ENCODE results near the gene TXNRD2. TPM values are rescaled to one million over a fixed set of nuclear protein-coding genes. Genes with fewer than 3 reads are reported as not detected.

TXNRD2 gene
- total and polyA plus RNA-seq, 10 of the 15 experiments (the other 5 are each of a cell fraction or from before 2014, with no cell fraction given), result 1.6 to 26.0 (median 13.9) TPM

- ChIA-PET SMC1A (ENCODE audit: uncharacterized antibody, unreplicated experiment) (no interaction called here), POLR2A (interaction anchor here (0.6 to 1.0 kb wide), 2 partner anchors 56 to 63 kb away, joined by 4 read pairs; no protein-coding TSS in a partner anchor), CTCF (interaction anchor here (0.7 to 1.0 kb wide), 3 partner anchors 10 to 258 kb away, joined by 4 read pairs; no protein-coding TSS in a partner anchor), RAD21 (ENCODE audit: unreplicated experiment) (interaction anchor here (0.6 kb wide), 1 partner anchor 11 kb away, joined by 3 read pairs; no protein-coding TSS in a partner anchor)
- no peaks in the 10 kb centered on the region for H4K20me1 ChIP-seq (ENCODE audit: control insufficient read depth, insufficient read depth)
- no peak overlapping the region for H3K4me2 ChIP-seq (ENCODE audit: control insufficient read depth, insufficient read depth)
- no peaks in the 10 kb centered on the region for H3K27me3 ChIP-seq (replicated peaks in 1 of 2; ENCODE audit: control insufficient read depth in 2 of 2, insufficient read depth in 2 of 2, low read length in 1 of 2)
- H3K36me3 ChIP-seq (ENCODE audit: control insufficient read depth in 2 of 2, insufficient read depth in 2 of 2, low read length in 1 of 2), result peaks cover 0 to 3% of the 10 kb centered on the region in 2 experiments; a peak in 2 of 4 replicates
- H3K9ac ChIP-seq (ENCODE audit: control insufficient read depth, insufficient read depth, low read length), result no peak overlapping the region
- no peak overlapping the region for H3K4me3 ChIP-seq
- H3K4me1 ChIP-seq (ENCODE audit: control insufficient read depth, insufficient read depth, low read length), result no peaks in the 10 kb centered on the region; the same call in 1 of the 2 replicates
- no peaks in the 10 kb centered on the region for H3K79me2 ChIP-seq (ENCODE audit: control insufficient read depth, insufficient read depth, low read length)
- WGBS (ENCODE audit: insufficient coverage, insufficient replicate concordance, low lambda C conversion rate, missing lambda C conversion rate), result 82% methylated on average over 19 of the region's 19 CpGs
- BruUV-seq (replicated peaks), result no TSS peak
- H2AFZ ChIP-seq (ENCODE audit: control insufficient read depth, low read depth, low read length), result no peak overlapping the region
- DNase-seq (ENCODE audit: low read depth, low spot score), result no peak
- in situ Hi-C loops (cut with MboI) (no loop called here), intact Hi-C loops (cut with micrococcal nuclease; ENCODE audit: unreplicated experiment) (no loop called here)
- no peak for ATAC-seq
- no peaks in the 10 kb centered on the region for H3K9me3 ChIP-seq (replicated peaks; ENCODE audit: control insufficient read depth, insufficient read depth, low read length)
- FAIRE-seq, result no peak
- no peak overlapping the region for H3K27ac ChIP-seq (ENCODE audit: control insufficient read depth, insufficient read depth)
- TF ChIP-seq SIN3A (IDR thresholded peaks at IDR 0.05; ENCODE audit: low read depth, low read length) (no peak), JUNB (IDR thresholded peaks at IDR 0.05) (no peak), GABPA (IDR thresholded peaks at IDR 0.05; ENCODE audit: low read depth) (no peak), ASH2L (IDR thresholded peaks at IDR 0.05; ENCODE audit: borderline replicate concordance, low read depth) (no peak), JUND (IDR thresholded peaks at IDR 0.05; ENCODE audit: low read depth, low read length) (no peak), DPF2 (IDR thresholded peaks at IDR 0.05) (no peak), PBX3 (IDR thresholded peaks at IDR 0.05; ENCODE audit: insufficient replicate concordance, low read depth, low read length) (no peak), BRCA1 (IDR thresholded peaks at IDR 0.05; ENCODE audit: low read depth, low read length) (no peak), NR2F1 (conservative IDR thresholded peaks at IDR 0.05) (no peak), KDM1A (IDR thresholded peaks at IDR 0.05; ENCODE audit: borderline replicate concordance) (no peak), PRDM15 (CRISPR knock-in tag; IDR thresholded peaks at IDR 0.05) (no peak), ATF2 (IDR thresholded peaks at IDR 0.05; ENCODE audit: low read length) (no peak), BACH1 (IDR thresholded peaks at IDR 0.05; ENCODE audit: borderline replicate concordance) (no peak), ZNF274 (IDR thresholded peaks at IDR 0.05; ENCODE audit: insufficient read depth, insufficient read length) (no peak)
These were observed 16.7 kb upstream of the TXNRD2 start for GRCh38 chr22:19958083-19959042.
